DOHH2 (cell line): Measurements from ENCODE around the gene RNF167.

ENCODE experiments used
- H3F3A ChIP-seq: fragments of 200-600 bp; sonication (generic), shearing (Covaris generic); 2 replicates; pipeline ENCODE4 v1.6.0; 2016; ENCODE audit warnings: antibody characterized with exemption, mild to moderate bottlenecking; ENCODE audit not compliant: control insufficient read depth, insufficient read depth
- H3K27ac ChIP-seq: fragments of 200-600 bp; sonication (generic); 2 replicates; pipeline ENCODE4 v1.5.1; 2014; ENCODE audit warnings: low read depth, mild to moderate bottlenecking, low read length, moderate library complexity
- H3K27me3 ChIP-seq: fragments of 200-600 bp; sonication (generic); 2 replicates; pipeline ENCODE4 v1.6.1; 2014; ENCODE audit warnings: mild to moderate bottlenecking, low read length, mixed read lengths; ENCODE audit not compliant: control insufficient read depth
- H3K36me3 ChIP-seq: fragments of 200-600 bp; sonication (generic); 2 replicates; pipeline ENCODE4 v1.6.1; 2014; ENCODE audit warnings: mild to moderate bottlenecking, low read length, moderate library complexity, mixed read lengths; ENCODE audit not compliant: control insufficient read depth
- H3K4me1 ChIP-seq: fragments of 200-600 bp; sonication (generic); 2 replicates; pipeline ENCODE4 v1.6.1; 2014; ENCODE audit warnings: mild to moderate bottlenecking, low read length, mixed read lengths; ENCODE audit not compliant: control insufficient read depth
- H3K4me2 ChIP-seq: fragments of 200-600 bp; sonication (generic); 2 replicates; pipeline ENCODE4 v1.6.0; 2014; ENCODE audit warnings: mild to moderate bottlenecking, low read length, moderate library complexity
- H3K4me3 ChIP-seq: fragments of 200-600 bp; sonication (generic); 2 replicates; pipeline ENCODE4 v1.5.1; 2014; ENCODE audit warnings: mild to moderate bottlenecking, low read length, mixed read lengths
- H3K79me2 ChIP-seq: fragments of 200-600 bp; sonication (generic); 2 replicates; pipeline ENCODE4 v1.6.1; 2014; ENCODE audit warnings: mild to moderate bottlenecking, low read length, mixed read lengths; ENCODE audit not compliant: control insufficient read depth
- H3K9me2 ChIP-seq: fragments of 200-600 bp; sonication (generic); replicated peaks from 2 replicates; pipeline ENCODE4 v1.6.1; 2014; ENCODE audit warnings: mild to moderate bottlenecking, low read length, mixed read lengths; ENCODE audit not compliant: control insufficient read depth
- H3K9me3 ChIP-seq: fragments of 200-600 bp; sonication (generic); 2 replicates; pipeline ENCODE4 v1.6.1; 2014; ENCODE audit warnings: antibody characterized with exemption, low read length, mixed read lengths; ENCODE audit not compliant: control insufficient read depth, insufficient read depth
- H4K20me1 ChIP-seq: fragments of 200-600 bp; sonication (generic); 2 replicates; pipeline ENCODE4 v1.6.0; 2014; ENCODE audit warnings: low read depth, mild to moderate bottlenecking, antibody characterized with exemption, low read length, moderate library complexity; ENCODE audit not compliant: control insufficient read depth, insufficient read depth
- EZH2phosphoT487 ChIP-seq: fragments of 200-600 bp; sonication (generic); IDR thresholded peaks from 2 replicates; pipeline ENCODE4 v1.6.1; 2017; ENCODE audit warnings: borderline replicate concordance, mild to moderate bottlenecking, antibody characterized with exemption, low read length, moderate library complexity, mixed read lengths
- TF ChIP-seq, protein P1 (sequence below): fragments of 200-600 bp; sonication (generic); IDR thresholded peaks from one replicate; pipeline ENCODE4 v1.5.1; 2014; ENCODE audit warnings: antibody characterized with exemption, mild to moderate bottlenecking, low read depth, low read length; ENCODE audit not compliant: poor library complexity, severe bottlenecking

Gene RNF167

GRCh38 chr17:4960279-4960922, 20.3 kb downstream of the RNF167 start:
- TF ChIP-seq, protein P1, sequence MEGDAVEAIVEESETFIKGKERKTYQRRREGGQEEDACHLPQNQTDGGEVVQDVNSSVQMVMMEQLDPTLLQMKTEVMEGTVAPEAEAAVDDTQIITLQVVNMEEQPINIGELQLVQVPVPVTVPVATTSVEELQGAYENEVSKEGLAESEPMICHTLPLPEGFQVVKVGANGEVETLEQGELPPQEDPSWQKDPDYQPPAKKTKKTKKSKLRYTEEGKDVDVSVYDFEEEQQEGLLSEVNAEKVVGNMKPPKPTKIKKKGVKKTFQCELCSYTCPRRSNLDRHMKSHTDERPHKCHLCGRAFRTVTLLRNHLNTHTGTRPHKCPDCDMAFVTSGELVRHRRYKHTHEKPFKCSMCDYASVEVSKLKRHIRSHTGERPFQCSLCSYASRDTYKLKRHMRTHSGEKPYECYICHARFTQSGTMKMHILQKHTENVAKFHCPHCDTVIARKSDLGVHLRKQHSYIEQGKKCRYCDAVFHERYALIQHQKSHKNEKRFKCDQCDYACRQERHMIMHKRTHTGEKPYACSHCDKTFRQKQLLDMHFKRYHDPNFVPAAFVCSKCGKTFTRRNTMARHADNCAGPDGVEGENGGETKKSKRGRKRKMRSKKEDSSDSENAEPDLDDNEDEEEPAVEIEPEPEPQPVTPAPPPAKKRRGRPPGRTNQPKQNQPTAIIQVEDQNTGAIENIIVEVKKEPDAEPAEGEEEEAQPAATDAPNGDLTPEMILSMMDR: no peak
- no peak for TF ChIP-seq EZH2phosphoT487
- H3K36me3 ChIP-seq: peaks cover 18% of the 10 kb centered on the region
- no peaks in the 10 kb centered on the region for H3K9me2 ChIP-seq
- H4K20me1 ChIP-seq: no peaks in the 10 kb centered on the region
- H3K9me3 ChIP-seq: no peaks in the 10 kb centered on the region
- H3K79me2 ChIP-seq: peaks cover 4% of the 10 kb centered on the region
- H3K27ac ChIP-seq: no peak overlapping the region
- H3K4me2 ChIP-seq: no peak overlapping the region
- H3K4me3 ChIP-seq: no peak overlapping the region
- H3K27me3 ChIP-seq: no peaks in the 10 kb centered on the region
- no peaks in the 10 kb centered on the region for H3K4me1 ChIP-seq
- H3F3A ChIP-seq: peaks cover 6% of the 10 kb centered on the region; the same call in 1 of the 2 replicates

- H3K36me3 ChIP-seq: peaks cover 34% of the 10 kb centered on the region
These were observed 25.4 kb downstream of the RNF167 start for GRCh38 chr17:4965311-4965986.

GRCh38 chr17:4966844-4967538, 26.9 kb downstream of the RNF167 start:
- no peak for TF ChIP-seq EZH2phosphoT487
- TF ChIP-seq, protein P1: no peak
- Histone ChIP-seq H4K20me1 (no peaks in the 10 kb centered on the region), H3K36me3 (peaks cover 39% of the 10 kb centered on the region), H3K9me3 (no peaks in the 10 kb centered on the region), H3K27ac (peak overlapping the region; percentile 77), H3K79me2 (peaks cover 29% of the 10 kb centered on the region), H3F3A (no peaks in the 10 kb centered on the region; the same call in 1 of the 2 replicates), H3K9me2 (no peaks in the 10 kb centered on the region), H3K27me3 (no peaks in the 10 kb centered on the region), H3K4me3 (peak overlapping the region; percentile 86), H3K4me1 (peaks cover 19% of the 10 kb centered on the region), H3K4me2 (peak overlapping the region; percentile 78)

More at GRCh38 chr17:4965311-4965986, 25.4 kb downstream of the RNF167 start:
- Histone ChIP-seq H3F3A (no peaks in the 10 kb centered on the region; the same call in 1 of the 2 replicates), H3K4me1 (peaks cover 19% of the 10 kb centered on the region), H3K27ac (no peak overlapping the region), H3K9me3 (no peaks in the 10 kb centered on the region), H3K27me3 (no peaks in the 10 kb centered on the region), H4K20me1 (no peaks in the 10 kb centered on the region), H3K9me2 (no peaks in the 10 kb centered on the region), H3K4me3 (no peak overlapping the region), H3K4me2 (peak overlapping the region; percentile 78; the same call in 1 of the 2 replicates), H3K79me2 (peaks cover 29% of the 10 kb centered on the region)
- TF ChIP-seq, protein P1: no peak
- no peak for TF ChIP-seq EZH2phosphoT487
